IMR-90 (cell line): ENCODE measurements around the gene PMAIP1. TPM values are rescaled to one million over a fixed set of nuclear protein-coding genes. Genes with fewer than 3 reads are reported as not detected.

Source experiments
- ATAC-seq: fragments of 200-7000 bp; cut with Tn5 transposase; 2 replicates; pipeline ENCODE4 v1.9.1; 2020; ENCODE audit warnings: low read depth, mild to moderate bottlenecking, moderate library complexity
- BruUV-seq: library from RNA; stranded (reverse); fragments of 400-500 nt; replicated peaks from 2 replicates; lab custom pipeline; 2021; lab: Mats Ljungman, UMichigan
- CTCF ChIA-PET: fragments of 300-600 bp; formaldehyde crosslinking; extraction: SDS; loops from one replicate; lab custom pipeline; 2021; ENCODE audit warnings: antibody characterized with exemption; lab: Yijun Ruan, JAX
- POLR2A ChIA-PET: fragments of 300-600 bp; sonication (Branson Sonifier 250); formaldehyde crosslinking; loops from one replicate; lab custom pipeline; 2022; ENCODE audit warnings: antibody characterized with exemption; ENCODE audit not compliant: unreplicated experiment; lab: Charles Lee
- DNase-seq: peaks from one replicate; pipeline ENCODE4 v3.0.0; 2013
- H2AFZ ChIP-seq: replicated peaks from 2 replicates; pipeline ENCODE3; 2013; ENCODE audit warnings: low read length, mild to moderate bottlenecking; ENCODE audit not compliant: poor library complexity
- H2AK5ac ChIP-seq: 2 replicates; pipeline ENCODE4 v1.6.1; 2013; ENCODE audit warnings: low read depth, low read length, inconsistent platforms
- H2AK9ac ChIP-seq: replicated peaks from 2 replicates; pipeline ENCODE3; 2013; ENCODE audit warnings: mild to moderate bottlenecking, low read depth, low read length, moderate library complexity; ENCODE audit not compliant: poor library complexity
- H2BK120ac ChIP-seq: 2 replicates; pipeline ENCODE4 v1.6.1; 2013; ENCODE audit warnings: low read depth, low read length, inconsistent platforms
- H2BK15ac ChIP-seq: 3 replicates; pipeline ENCODE4 v1.6.1; 2013; ENCODE audit warnings: low read depth, low read length, inconsistent platforms
- H2BK20ac ChIP-seq: 2 replicates; pipeline ENCODE4 v1.6.1; 2013; ENCODE audit warnings: low read depth, mild to moderate bottlenecking, inconsistent platforms, low read length, moderate library complexity
- H2BK5ac ChIP-seq: 2 replicates; pipeline ENCODE4 v1.6.1; 2013; ENCODE audit warnings: mild to moderate bottlenecking, low read depth, low read length, inconsistent platforms; ENCODE audit not compliant: poor library complexity, severe bottlenecking
- H3K14ac ChIP-seq: replicated peaks from 2 replicates; pipeline ENCODE4 v1.6.1; 2013; ENCODE audit warnings: low read depth, low read length, inconsistent platforms
- H3K18ac ChIP-seq: 2 replicates; pipeline ENCODE4 v1.6.1; 2013; ENCODE audit warnings: low read depth, low read length, control low read depth
- H3K23ac ChIP-seq: 2 replicates; pipeline ENCODE4 v1.6.1; 2013; ENCODE audit warnings: low read depth, low read length, inconsistent platforms
- H3K27ac ChIP-seq: 2 replicates; pipeline ENCODE4 v1.5.1; 2013; ENCODE audit warnings: mild to moderate bottlenecking, control low read depth, low read length; ENCODE audit not compliant: insufficient read depth
- H3K27me3 ChIP-seq: 2 replicates; pipeline ENCODE4 v1.6.1; 2013; ENCODE audit warnings: low read length; ENCODE audit not compliant: control insufficient read depth, insufficient read depth
- H3K36me3 ChIP-seq: 2 replicates; pipeline ENCODE4 v1.6.1; 2013; ENCODE audit warnings: low read length, mixed read lengths; ENCODE audit not compliant: control insufficient read depth, insufficient read depth
- H3K4ac ChIP-seq: 2 replicates; pipeline ENCODE4 v1.6.1; 2013; ENCODE audit warnings: low read depth, low read length, inconsistent platforms
- H3K4me1 ChIP-seq: 2 replicates; pipeline ENCODE4 v1.6.1; 2013; ENCODE audit warnings: low read length, mixed read lengths; ENCODE audit not compliant: control insufficient read depth, insufficient read depth
- H3K4me2 ChIP-seq: 2 replicates; pipeline ENCODE4 v1.6.1; 2013; ENCODE audit warnings: low read depth, mild to moderate bottlenecking, control low read depth, low read length, moderate library complexity
- H3K4me3 ChIP-seq: 2 replicates; pipeline ENCODE4 v1.5.1; 2013; ENCODE audit warnings: low read depth, mild to moderate bottlenecking, control low read depth, low read length, moderate library complexity; ENCODE audit not compliant: insufficient read depth
- H3K56ac ChIP-seq: 2 replicates; pipeline ENCODE4 v1.6.1; 2013; ENCODE audit warnings: low read length, inconsistent platforms; ENCODE audit not compliant: insufficient read depth; ENCODE audit errors: extremely low read depth
- H3K79me1 ChIP-seq, 2 experiments: 2 replicates each; pipeline ENCODE4 v1.6.1; 2013; ENCODE audit warnings: low read length in 2 of 2, inconsistent platforms in 1 of 2, low read depth in 1 of 2
- H3K9ac ChIP-seq: 2 replicates; pipeline ENCODE4 v1.6.1; 2013; ENCODE audit warnings: low read depth, low read length, control low read depth
- H3K9me1 ChIP-seq: 2 replicates; pipeline ENCODE4 v1.6.1; 2013; ENCODE audit warnings: low read length, inconsistent platforms; ENCODE audit not compliant: insufficient read depth
- H3K9me3 ChIP-seq: 2 replicates; pipeline ENCODE4 v1.6.1; 2013; ENCODE audit warnings: low read length; ENCODE audit not compliant: control insufficient read depth, insufficient read depth
- H4K20me1 ChIP-seq: 2 replicates; pipeline ENCODE4 v1.6.1; 2013; ENCODE audit warnings: low read length, inconsistent platforms; ENCODE audit not compliant: insufficient read depth
- H4K5ac ChIP-seq: 2 replicates; pipeline ENCODE4 v1.6.1; 2013; ENCODE audit warnings: mild to moderate bottlenecking, low read depth, low read length, control low read depth
- H4K8ac ChIP-seq, 2 experiments: 2 replicates each; pipeline ENCODE4 v1.6.1; 2013; ENCODE audit warnings: low read depth in 2 of 2, low read length in 2 of 2, control low read depth in 1 of 2, inconsistent platforms in 1 of 2
- H4K91ac ChIP-seq: 2 replicates; pipeline ENCODE4 v1.6.1; 2013; ENCODE audit warnings: low read depth, low read length, inconsistent platforms; ENCODE audit not compliant: insufficient read depth
- BHLHE40 ChIP-seq: fragments of 150-350 bp; IDR thresholded peaks from 2 replicates; pipeline ENCODE4 v1.6.1; 2016; ENCODE audit warnings: mild to moderate bottlenecking, low read depth, low read length
- CEBPB ChIP-seq: IDR thresholded peaks from 2 replicates; pipeline ENCODE4 v1.6.1; 2012; ENCODE audit warnings: low read depth, low read length, improper control_type of control experiment
- CHD1 ChIP-seq: IDR thresholded peaks from 2 replicates; pipeline ENCODE4 v1.6.1; 2012; ENCODE audit warnings: low read depth, low read length, improper control_type of control experiment
- ELK1 ChIP-seq: fragments of 150-350 bp; IDR thresholded peaks from 2 replicates; pipeline ENCODE4 v1.6.1; 2016; ENCODE audit warnings: low read depth, mild to moderate bottlenecking, low read length, moderate library complexity, borderline replicate concordance
- FOS ChIP-seq: fragments of 150-350 bp; IDR thresholded peaks from 2 replicates; pipeline ENCODE4 v1.6.1; 2016; ENCODE audit warnings: low read depth, low read length
- MAFK ChIP-seq: IDR thresholded peaks from 2 replicates; pipeline ENCODE4 v1.6.1; 2012; ENCODE audit warnings: low read depth, low read length, improper control_type of control experiment
- MAZ ChIP-seq: IDR thresholded peaks from 2 replicates; pipeline ENCODE4 v1.6.1; 2012; ENCODE audit warnings: low read depth, mild to moderate bottlenecking, low read length, improper control_type of control experiment, moderate library complexity, borderline replicate concordance
- MXI1 ChIP-seq: IDR thresholded peaks from 2 replicates; pipeline ENCODE4 v1.6.1; 2012; ENCODE audit warnings: low read depth, mild to moderate bottlenecking, low read length, moderate library complexity, borderline replicate concordance
- NFE2L2 ChIP-seq: fragments of 150-350 bp; IDR thresholded peaks from 2 replicates; pipeline ENCODE4 v1.6.1; 2016; ENCODE audit warnings: low read depth, mild to moderate bottlenecking, low read length
- POLR2A ChIP-seq: IDR thresholded peaks from 2 replicates; pipeline ENCODE4 v1.6.1; 2012; ENCODE audit warnings: mild to moderate bottlenecking, low read depth, low read length
- RAD21 ChIP-seq: IDR thresholded peaks from 2 replicates; pipeline ENCODE4 v1.6.1; 2012; ENCODE audit warnings: low read length, improper control_type of control experiment
- RCOR1 ChIP-seq: IDR thresholded peaks from 2 replicates; pipeline ENCODE4 v1.6.1; 2012; ENCODE audit warnings: mild to moderate bottlenecking, low read length, improper control_type of control experiment; ENCODE audit not compliant: insufficient replicate concordance
- RFX5 ChIP-seq: IDR thresholded peaks from 2 replicates; pipeline ENCODE4 v1.8.0; 2012; ENCODE audit warnings: low read depth, mild to moderate bottlenecking, low read length, moderate library complexity
- SMC3 ChIP-seq: fragments of 150-350 bp; IDR thresholded peaks from 2 replicates; pipeline ENCODE4 v1.6.1; 2016; ENCODE audit warnings: low read depth, mild to moderate bottlenecking, antibody characterized with exemption, low read length, moderate library complexity
- WGBS, 2 experiments: methylation state at CpG; one replicate each; pipeline versions ENCODE4 v1.1.5 to v1.1.7; 2013; ENCODE audit warnings: missing lambda C conversion rate in 2 of 2; ENCODE audit not compliant: insufficient read length in 1 of 2; ENCODE audit errors: extremely low coverage in 2 of 2; 5-methylcytosine and 5-hydroxymethylcytosine counted together
- dilution Hi-C: fragments of 300-500 bp; cut with HindIII; formaldehyde crosslinking; loops from one replicate; pipeline ENCODE4 v1.14.3; 2018; ENCODE audit warnings: low sequenced_read_pairs; ENCODE audit not compliant: unreplicated experiment
- in situ Hi-C: fragments of 300-500 bp; cut with MboI; formaldehyde crosslinking; loops from 3 replicates; pipeline ENCODE4 v1.14.3; 2019; ENCODE audit warnings: low sequenced_read_pairs, inconsistent platforms, mixed read lengths
- intact Hi-C: fragments of 100-400 bp; cut with micrococcal nuclease; formaldehyde crosslinking; loops from 2 replicates; pipeline ENCODE4 v1.10.0; 2022
- polyA plus RNA-seq, 3 experiments: library from polyadenylated mRNA; depleted of rRNA; stranded (reverse); fragments of >200 nt; gene quantifications; 2 replicates each; pipeline ENCODE4 v1.2.3, GENCODE V29; 2012; ENCODE audit warnings: low replicate concordance in 1 of 3
- total RNA-seq: library from RNA; depleted of rRNA; stranded (reverse); fragments of >200 nt; gene quantifications from 2 replicates; pipeline ENCODE4 v1.2.3, GENCODE V29; 2012
- TF ChIP-seq, protein P1 (sequence below): conservative IDR thresholded peaks from 2 replicates; pipeline ENCODE4 v1.5.1; 2012; ENCODE audit warnings: mild to moderate bottlenecking, low read depth, low read length, improper control_type of control experiment

Gene PMAIP1
- total and polyA plus RNA-seq, 2 of the 4 experiments (the other 2 are of a cell fraction) = 14.0 to 30.1 TPM

DNA sequence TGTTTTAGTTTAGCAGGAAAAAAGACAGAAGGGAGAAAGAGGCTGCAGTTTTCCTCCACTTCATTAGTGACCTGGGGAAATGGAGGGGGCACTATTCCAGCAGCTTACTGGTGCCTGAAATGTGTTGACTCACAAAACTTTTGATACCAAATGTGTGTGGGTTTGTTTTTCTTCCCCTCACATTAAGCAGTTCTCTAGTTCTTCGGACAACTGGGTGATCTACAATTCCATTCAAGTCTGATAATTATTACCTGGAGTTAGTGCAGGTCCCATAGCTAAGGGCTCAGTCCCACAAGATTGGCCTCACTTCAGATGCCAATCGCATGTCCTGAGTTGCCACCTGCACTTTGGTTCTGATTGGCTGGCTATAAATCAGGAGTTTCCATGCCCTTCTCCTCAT is 28.4 kb downstream of the PMAIP1 start:
- no peak overlapping the region for H2AK5ac ChIP-seq
- H3K9me1 ChIP-seq = peaks cover 4% of the 10 kb centered on the region
- H3K14ac ChIP-seq = no peak overlapping the region
- H3K9me3 ChIP-seq = no peaks in the 10 kb centered on the region
- no peak overlapping the region for H4K5ac ChIP-seq
- H3K27ac ChIP-seq = no peak overlapping the region
- no peak overlapping the region for H3K56ac ChIP-seq
- no peak overlapping the region for H4K91ac ChIP-seq
- no peak for DNase-seq
- H2BK20ac ChIP-seq = no peak overlapping the region
- H2AK9ac ChIP-seq = no peak overlapping the region
- no peaks in the 10 kb centered on the region for H3K79me1 ChIP-seq
- dilution Hi-C loops = no loop called here
- no peak overlapping the region for H3K4me3 ChIP-seq
- no peaks in the 10 kb centered on the region; the same call in 1 of the 2 replicates for H3K4me1 ChIP-seq
- BruUV-seq = no TSS peak
- H4K20me1 ChIP-seq = no peaks in the 10 kb centered on the region
- H3K9ac ChIP-seq = no peak overlapping the region
- POLR2A ChIA-PET = no interaction called here
- H2BK120ac ChIP-seq = no peak overlapping the region
- H3K18ac ChIP-seq = no peak overlapping the region
- H2BK5ac ChIP-seq = no peak overlapping the region
- H2AFZ ChIP-seq = no peak overlapping the region
- no peak overlapping the region for H3K4ac ChIP-seq
- TF ChIP-seq RCOR1 = no peak
- TF ChIP-seq, protein P1, sequence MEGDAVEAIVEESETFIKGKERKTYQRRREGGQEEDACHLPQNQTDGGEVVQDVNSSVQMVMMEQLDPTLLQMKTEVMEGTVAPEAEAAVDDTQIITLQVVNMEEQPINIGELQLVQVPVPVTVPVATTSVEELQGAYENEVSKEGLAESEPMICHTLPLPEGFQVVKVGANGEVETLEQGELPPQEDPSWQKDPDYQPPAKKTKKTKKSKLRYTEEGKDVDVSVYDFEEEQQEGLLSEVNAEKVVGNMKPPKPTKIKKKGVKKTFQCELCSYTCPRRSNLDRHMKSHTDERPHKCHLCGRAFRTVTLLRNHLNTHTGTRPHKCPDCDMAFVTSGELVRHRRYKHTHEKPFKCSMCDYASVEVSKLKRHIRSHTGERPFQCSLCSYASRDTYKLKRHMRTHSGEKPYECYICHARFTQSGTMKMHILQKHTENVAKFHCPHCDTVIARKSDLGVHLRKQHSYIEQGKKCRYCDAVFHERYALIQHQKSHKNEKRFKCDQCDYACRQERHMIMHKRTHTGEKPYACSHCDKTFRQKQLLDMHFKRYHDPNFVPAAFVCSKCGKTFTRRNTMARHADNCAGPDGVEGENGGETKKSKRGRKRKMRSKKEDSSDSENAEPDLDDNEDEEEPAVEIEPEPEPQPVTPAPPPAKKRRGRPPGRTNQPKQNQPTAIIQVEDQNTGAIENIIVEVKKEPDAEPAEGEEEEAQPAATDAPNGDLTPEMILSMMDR = no peak
- no peak for TF ChIP-seq ELK1
- TF ChIP-seq CHD1 = no peak
- TF ChIP-seq POLR2A = no peak
- TF ChIP-seq MAZ = no peak
- TF ChIP-seq CEBPB = no peak
- TF ChIP-seq MXI1 = no peak
- no peak for TF ChIP-seq NFE2L2
- no peak for TF ChIP-seq SMC3
- no peak for TF ChIP-seq BHLHE40
- no peak for TF ChIP-seq RAD21
- TF ChIP-seq MAFK = no peak
- TF ChIP-seq RFX5 = no peak
- TF ChIP-seq FOS = no peak
- no peaks in the 10 kb centered on the region for H3K27me3 ChIP-seq
- in situ Hi-C loops = no loop called here
- CTCF ChIA-PET = no interaction called here
- no peak overlapping the region for H4K8ac ChIP-seq
- H3K36me3 ChIP-seq = no peaks in the 10 kb centered on the region
- intact Hi-C loops = no loop called here
- no CpG with 5 or more reads among the region's 2 CpGs for WGBS, 2 experiments
- ATAC-seq = no peak
- H3K4me2 ChIP-seq = no peak overlapping the region
- no peak overlapping the region for H3K23ac ChIP-seq
- no peak overlapping the region for H2BK15ac ChIP-seq
